Measurements from ENCODE around the gene GSK3A. TPM values are rescaled to one million over a fixed set of nuclear protein-coding genes. Genes with fewer than 3 reads are reported as not detected.

Gene GSK3A
- total RNA-seq, 1 donor from 2014 or later: 50.3 TPM

GRCh38 chr19:42254850-42255765 is 12.7 kb upstream of the GSK3A start, which contains the start of gene ERF:
ERF (minus strand) TSS chr19:42255128; CDS start chr19:42254999, 129 bp downstream.
- Histone ChIP-seq H3K4me1 (ENCODE audit: insufficient read depth, low read length) (peaks cover 32% of the 10 kb centered on the region), H3K27ac (ENCODE audit: low read depth, low read length) (peak within 1 kb of the TSS; percentile 89), H3K79me2 (ENCODE audit: insufficient read depth, low read length) (peaks cover 44% of the 10 kb centered on the region), H4K20me1 (ENCODE audit: insufficient read depth, low read length) (peaks cover 29% of the 10 kb centered on the region), H3K4me2 (ENCODE audit: low read length) (peak within 1 kb of the TSS; percentile 95), H3K9ac (ENCODE audit: low read length) (peak within 1 kb of the TSS; percentile 98), H3K4me3 (ENCODE audit: insufficient read depth, low read depth, low read length) (peak within 1 kb of the TSS; percentile 89), H2AFZ (ENCODE audit: low read depth, low read length) (peak within 1 kb of the TSS; percentile 83), H3K27me3 (ENCODE audit: insufficient read depth, low read length) (no peaks in the 10 kb centered on the region), H3K9me3 (ENCODE audit: insufficient read depth, low read depth, low read length) (no peaks in the 10 kb centered on the region), H3K36me3 (ENCODE audit: insufficient read depth, low read length) (peaks cover 3% of the 10 kb centered on the region)
- Mint-ChIP-seq H3K4me3 (ENCODE audit: unreplicated experiment) (peak within 1 kb of the TSS; percentile 85), H3K27ac (ENCODE audit: unreplicated experiment) (peak within 1 kb of the TSS; percentile 94), H3K4me1 (ENCODE audit: low read depth, unreplicated experiment) (peaks cover 13% of the 10 kb centered on the region), H3K27me3 (ENCODE audit: low read depth, unreplicated experiment) (no peaks in the 10 kb centered on the region), H3K36me3 (ENCODE audit: low read depth, unreplicated experiment) (peaks cover 2% of the 10 kb centered on the region), H3K9me3 (ENCODE audit: unreplicated experiment) (peaks cover 3% of the 10 kb centered on the region)
- TF ChIP-seq, protein P1, sequence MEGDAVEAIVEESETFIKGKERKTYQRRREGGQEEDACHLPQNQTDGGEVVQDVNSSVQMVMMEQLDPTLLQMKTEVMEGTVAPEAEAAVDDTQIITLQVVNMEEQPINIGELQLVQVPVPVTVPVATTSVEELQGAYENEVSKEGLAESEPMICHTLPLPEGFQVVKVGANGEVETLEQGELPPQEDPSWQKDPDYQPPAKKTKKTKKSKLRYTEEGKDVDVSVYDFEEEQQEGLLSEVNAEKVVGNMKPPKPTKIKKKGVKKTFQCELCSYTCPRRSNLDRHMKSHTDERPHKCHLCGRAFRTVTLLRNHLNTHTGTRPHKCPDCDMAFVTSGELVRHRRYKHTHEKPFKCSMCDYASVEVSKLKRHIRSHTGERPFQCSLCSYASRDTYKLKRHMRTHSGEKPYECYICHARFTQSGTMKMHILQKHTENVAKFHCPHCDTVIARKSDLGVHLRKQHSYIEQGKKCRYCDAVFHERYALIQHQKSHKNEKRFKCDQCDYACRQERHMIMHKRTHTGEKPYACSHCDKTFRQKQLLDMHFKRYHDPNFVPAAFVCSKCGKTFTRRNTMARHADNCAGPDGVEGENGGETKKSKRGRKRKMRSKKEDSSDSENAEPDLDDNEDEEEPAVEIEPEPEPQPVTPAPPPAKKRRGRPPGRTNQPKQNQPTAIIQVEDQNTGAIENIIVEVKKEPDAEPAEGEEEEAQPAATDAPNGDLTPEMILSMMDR (IDR thresholded peaks at IDR 0.05; ENCODE audit: insufficient read depth, low read depth, low read length): no peak
- TF ChIP-seq EZH2 (IDR thresholded peaks at IDR 0.05; ENCODE audit: insufficient read depth, low read length): no peak
- FAIRE-seq: no peak
- peak; percentile 66 for DNase-seq (ENCODE audit: low read depth)

DNA sequence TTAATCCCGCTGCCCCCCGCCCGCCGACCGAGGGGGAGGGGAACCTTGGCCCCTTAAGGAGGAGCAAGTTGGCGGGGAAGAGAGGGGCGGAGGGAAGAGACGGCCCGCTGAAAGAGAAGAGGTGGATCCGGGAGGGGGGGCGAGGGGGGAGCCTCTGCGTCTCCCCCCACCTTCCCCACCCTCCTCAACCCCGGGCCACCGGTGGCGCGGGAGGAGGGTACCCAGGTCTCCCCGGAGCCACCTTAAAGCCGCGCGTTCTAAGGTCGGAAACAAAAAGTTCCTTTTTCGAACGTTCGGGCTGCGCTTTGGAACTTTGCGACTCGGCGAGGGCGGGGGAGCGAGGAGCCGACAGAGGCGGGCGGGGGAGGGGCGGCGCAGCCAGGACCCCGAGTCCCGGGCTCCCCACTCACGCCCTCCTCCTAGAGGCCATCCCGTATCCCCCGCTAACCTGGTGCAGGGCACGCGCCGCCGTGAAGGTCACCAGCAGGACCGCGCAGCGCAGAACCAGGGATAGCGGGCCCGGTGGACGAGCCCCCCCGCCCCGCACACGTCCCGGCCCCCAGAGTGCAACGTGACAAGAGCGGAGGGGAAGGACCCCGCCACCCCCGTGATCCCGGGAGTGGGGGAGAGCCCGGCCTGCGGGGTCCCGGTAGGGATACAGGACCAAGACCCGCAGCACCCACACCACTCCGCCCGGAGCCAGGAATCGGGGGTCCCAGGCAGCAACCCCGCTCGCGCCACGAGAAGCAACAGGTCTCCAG is 11.9 kb upstream of the GSK3A start:
- Histone ChIP-seq H3K36me3 (ENCODE audit: insufficient read depth, low read length) (peaks cover 9% of the 10 kb centered on the region), H3K9me3 (ENCODE audit: insufficient read depth, low read depth, low read length) (no peaks in the 10 kb centered on the region), H3K4me2 (ENCODE audit: low read length) (peak overlapping the region; percentile 83), H3K4me1 (ENCODE audit: insufficient read depth, low read length) (peaks cover 32% of the 10 kb centered on the region), H4K20me1 (ENCODE audit: insufficient read depth, low read length) (peaks cover 38% of the 10 kb centered on the region), H3K9ac (ENCODE audit: low read length) (peak overlapping the region; percentile 98), H3K79me2 (ENCODE audit: insufficient read depth, low read length) (peaks cover 52% of the 10 kb centered on the region), H3K27me3 (ENCODE audit: insufficient read depth, low read length) (no peaks in the 10 kb centered on the region), H3K27ac (ENCODE audit: low read depth, low read length) (peak overlapping the region; percentile 89), H2AFZ (ENCODE audit: low read depth, low read length) (no peak overlapping the region), H3K4me3 (ENCODE audit: insufficient read depth, low read depth, low read length) (peak overlapping the region; percentile 89)
- peaks cover 16% of the 10 kb centered on the region for H3K4me1 Mint-ChIP-seq (ENCODE audit: low read depth, unreplicated experiment)
- H3K4me3 Mint-ChIP-seq (ENCODE audit: unreplicated experiment): peak overlapping the region; percentile 85
- FAIRE-seq: no peak
- no peaks in the 10 kb centered on the region for H3K27me3 Mint-ChIP-seq (ENCODE audit: low read depth, unreplicated experiment)
- DNase-seq (ENCODE audit: low read depth): no peak
- peaks cover 3% of the 10 kb centered on the region for H3K9me3 Mint-ChIP-seq (ENCODE audit: unreplicated experiment)
- no peak for TF ChIP-seq EZH2 (IDR thresholded peaks at IDR 0.05; ENCODE audit: insufficient read depth, low read length)
- TF ChIP-seq, protein P1 (IDR thresholded peaks at IDR 0.05; ENCODE audit: insufficient read depth, low read depth, low read length): no peak
- H3K36me3 Mint-ChIP-seq (ENCODE audit: low read depth, unreplicated experiment): peaks cover 6% of the 10 kb centered on the region
- H3K27ac Mint-ChIP-seq (ENCODE audit: unreplicated experiment): no peak overlapping the region
